Kidney (tissue), 14 donors: Measurements from ENCODE around the gene ANKRD66. TPM values are rescaled to one million over a fixed set of nuclear protein-coding genes. Genes with fewer than 3 reads are reported as not detected.

Source experiments
- DNase-seq, 5 donors: peaks; one replicate each; pipeline ENCODE4 v3.0.0-alpha.2; 2013 to 2020
- FAIRE-seq: peaks from 2 replicates; lab custom pipeline; 2012; peaks lifted over from hg19 to GRCh38; lab: Jason Lieb, UNC
- H3K27ac ChIP-seq, 2 donors: one replicate each; pipeline ENCODE4 v1.7.0; 2013; ENCODE audit warnings: low read depth in 2 of 2, low read length in 2 of 2, inconsistent platforms in 1 of 2
- H3K27me3 ChIP-seq: one replicate; pipeline ENCODE4 v1.7.1; 2013; ENCODE audit warnings: low read length, inconsistent platforms; ENCODE audit not compliant: control insufficient read depth, insufficient read depth
- H3K36me3 ChIP-seq, 3 donors: one replicate each; pipeline versions ENCODE4 v1.7.0 to v1.7.1; 2013; ENCODE audit warnings: low read length in 3 of 3, control low read depth in 1 of 3, inconsistent platforms in 1 of 3; ENCODE audit not compliant: insufficient read depth in 3 of 3, control insufficient read depth in 2 of 3
- H3K4me1 ChIP-seq, 3 donors: one replicate each; pipeline versions ENCODE4 v1.7.0 to v1.7.1; 2013; ENCODE audit warnings: low read length in 3 of 3, inconsistent platforms in 1 of 3, low read depth in 1 of 3; ENCODE audit not compliant: control insufficient read depth in 2 of 3, insufficient read depth in 2 of 3
- H3K4me3 ChIP-seq, 3 donors: one replicate each; pipeline versions ENCODE4 v1.7.0 to v1.8.1; 2013; ENCODE audit warnings: low read length in 3 of 3, control low read depth in 1 of 3, inconsistent platforms in 1 of 3
- H3K9ac ChIP-seq, 3 donors: one replicate each; pipeline versions ENCODE4 v1.7.0 to v1.7.1; 2013; ENCODE audit warnings: low read length in 3 of 3, control low read depth in 1 of 3, inconsistent platforms in 1 of 3
- H3K9me3 ChIP-seq, 3 donors: one replicate each; pipeline versions ENCODE4 v1.7.0 to v1.7.1; 2013; ENCODE audit warnings: low read length in 3 of 3, control low read depth in 1 of 3, inconsistent platforms in 1 of 3; ENCODE audit not compliant: control insufficient read depth in 2 of 3, insufficient read depth in 1 of 3
- intact Hi-C: fragments of 100-400 bp; cut with DNase I; formaldehyde crosslinking; loops from one replicate; pipeline ENCODE4 v1.11.1; 2022
- polyA plus RNA-seq: library from polyadenylated mRNA; stranded (reverse); fragments of 350-450 nt; fragmentation: Illumina TruSeq; extraction: RNeasy Lipid Tissue Mini Kit (QIAGEN cat#74804); gene quantifications from one replicate; pipeline ENCODE4 v1.2.3, GENCODE V29; 2014; ENCODE audit warnings: low read depth, low replicate concordance; ENCODE audit not compliant: insufficient read depth
- total RNA-seq: library from RNA; stranded (reverse); fragmentation: NEBNext Ultra II Directional; extraction: Animal tissue kit (Norgen Biotek cat#: 25700); gene quantifications from one replicate; pipeline ENCODE4 v1.2.1, GENCODE V29; 2021
- TF ChIP-seq, protein P1 (sequence below): IDR thresholded peaks from 3 replicates; pipeline ENCODE4 v1.5.1; 2012; ENCODE audit warnings: mild to moderate bottlenecking, moderate library complexity, borderline replicate concordance; ENCODE audit not compliant: insufficient read depth; ENCODE audit errors: extremely low read depth
- donor health status: control.
- donor health status: control.
- donor health status: control.
- donor health status: control.
- donor health status: control.
- donor health status: DM: yes; HTN: yes; CAD: no.
- donor health status: Normal renal cell carcinoma (clear cell type).

Gene ANKRD66
- total and polyA plus RNA-seq, 2 donors from 2014 or later = not detected

DNA sequence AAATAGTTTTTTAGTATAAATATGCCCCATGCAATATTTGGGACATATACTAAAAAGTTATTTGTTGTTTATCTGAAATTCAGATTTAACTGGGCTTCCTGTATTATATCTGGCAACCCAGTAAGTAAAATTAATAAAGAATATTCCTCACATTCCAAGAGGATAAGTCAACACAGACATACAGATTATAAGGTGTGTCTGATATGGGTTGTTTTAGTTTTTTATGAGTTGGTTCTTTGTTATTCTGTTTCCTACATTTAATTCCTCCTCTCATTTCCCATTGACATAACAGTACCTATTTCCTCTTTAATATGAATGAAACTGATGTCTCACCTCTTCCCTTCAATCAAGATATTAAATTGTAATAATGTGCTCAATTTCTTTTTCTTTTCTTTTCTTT, 9.8 kb upstream of the ANKRD66 start:
- Histone ChIP-seq H3K9me3 (no peaks in the 10 kb centered on the region), H3K36me3 (no peaks in the 10 kb centered on the region), H3K4me1 (no peaks in the 10 kb centered on the region), H3K9ac (no peak overlapping the region), H3K27ac (no peak overlapping the region), H3K27me3 (peaks cover 9% of the 10 kb centered on the region), H3K4me3 (no peak overlapping the region)
- DNase-seq (no peak), FAIRE-seq (no peak)
- intact Hi-C loops = no loop called here
- TF ChIP-seq, protein P1, sequence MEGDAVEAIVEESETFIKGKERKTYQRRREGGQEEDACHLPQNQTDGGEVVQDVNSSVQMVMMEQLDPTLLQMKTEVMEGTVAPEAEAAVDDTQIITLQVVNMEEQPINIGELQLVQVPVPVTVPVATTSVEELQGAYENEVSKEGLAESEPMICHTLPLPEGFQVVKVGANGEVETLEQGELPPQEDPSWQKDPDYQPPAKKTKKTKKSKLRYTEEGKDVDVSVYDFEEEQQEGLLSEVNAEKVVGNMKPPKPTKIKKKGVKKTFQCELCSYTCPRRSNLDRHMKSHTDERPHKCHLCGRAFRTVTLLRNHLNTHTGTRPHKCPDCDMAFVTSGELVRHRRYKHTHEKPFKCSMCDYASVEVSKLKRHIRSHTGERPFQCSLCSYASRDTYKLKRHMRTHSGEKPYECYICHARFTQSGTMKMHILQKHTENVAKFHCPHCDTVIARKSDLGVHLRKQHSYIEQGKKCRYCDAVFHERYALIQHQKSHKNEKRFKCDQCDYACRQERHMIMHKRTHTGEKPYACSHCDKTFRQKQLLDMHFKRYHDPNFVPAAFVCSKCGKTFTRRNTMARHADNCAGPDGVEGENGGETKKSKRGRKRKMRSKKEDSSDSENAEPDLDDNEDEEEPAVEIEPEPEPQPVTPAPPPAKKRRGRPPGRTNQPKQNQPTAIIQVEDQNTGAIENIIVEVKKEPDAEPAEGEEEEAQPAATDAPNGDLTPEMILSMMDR = no peak

DNA sequence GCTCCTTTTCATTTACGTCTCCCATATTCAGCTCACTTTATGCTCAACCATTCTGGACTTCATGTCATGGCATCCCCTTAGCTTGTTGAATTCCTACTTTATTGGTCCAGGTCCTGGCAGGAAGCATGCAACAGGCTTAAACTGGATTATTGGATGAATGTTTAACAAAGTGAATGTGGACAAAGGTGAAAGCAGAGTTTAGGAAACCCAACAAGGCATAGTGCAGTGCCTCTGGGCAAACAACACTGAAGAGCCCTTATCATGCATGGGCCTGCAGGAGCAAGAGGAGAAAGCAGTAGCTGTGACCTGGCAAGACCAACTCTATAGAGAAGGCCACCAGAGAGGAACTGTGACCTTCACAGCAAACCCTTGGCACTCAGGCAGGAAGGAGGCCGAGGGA, 5.3 kb upstream of the ANKRD66 start:
- intact Hi-C loops = no loop called here
- no peaks in the 10 kb centered on the region for H3K36me3 ChIP-seq
- peaks cover under 1% of the 10 kb centered on the region for H3K27me3 ChIP-seq
- no peaks in the 10 kb centered on the region for H3K9me3 ChIP-seq
- H3K4me3 ChIP-seq = no peak overlapping the region
- no peak for FAIRE-seq
- no peaks in the 10 kb centered on the region for H3K4me1 ChIP-seq
- DNase-seq = no peak
- H3K27ac ChIP-seq = no peak overlapping the region
- no peak overlapping the region for H3K9ac ChIP-seq
- TF ChIP-seq, protein P1 = no peak

GRCh38 chr6:46741910-46742309, 4.8 kb upstream of the ANKRD66 start:
- Histone ChIP-seq H3K27ac (no peak overlapping the region), H3K9me3 (no peaks in the 10 kb centered on the region), H3K4me3 (no peak overlapping the region), H3K36me3 (no peaks in the 10 kb centered on the region), H3K4me1 (no peaks in the 10 kb centered on the region), H3K9ac (no peak overlapping the region), H3K27me3 (no peaks in the 10 kb centered on the region)
- TF ChIP-seq, protein P1 = no peak
- intact Hi-C loops = no loop called here
- no peak for FAIRE-seq
- no peak for DNase-seq
